HT1080 (cell line): ENCODE results near the gene GRK5. TPM values are rescaled to one million over a fixed set of nuclear protein-coding genes. Genes with fewer than 3 reads are reported as not detected.

Experiments
- DNase-seq: peaks from one replicate; pipeline ENCODE4 v3.0.0-alpha.2; 2015; ENCODE audit warnings: low read depth
- total RNA-seq: library from RNA; depleted of rRNA; stranded (reverse); fragments of >200 nt; shearing (Covaris generic); gene quantifications from 2 replicates; pipeline ENCODE4 v1.2.3, GENCODE V29; 2014

GRK5 gene
- total RNA-seq, 1 experiment from 2014 or later: 11.4 TPM

DNA sequence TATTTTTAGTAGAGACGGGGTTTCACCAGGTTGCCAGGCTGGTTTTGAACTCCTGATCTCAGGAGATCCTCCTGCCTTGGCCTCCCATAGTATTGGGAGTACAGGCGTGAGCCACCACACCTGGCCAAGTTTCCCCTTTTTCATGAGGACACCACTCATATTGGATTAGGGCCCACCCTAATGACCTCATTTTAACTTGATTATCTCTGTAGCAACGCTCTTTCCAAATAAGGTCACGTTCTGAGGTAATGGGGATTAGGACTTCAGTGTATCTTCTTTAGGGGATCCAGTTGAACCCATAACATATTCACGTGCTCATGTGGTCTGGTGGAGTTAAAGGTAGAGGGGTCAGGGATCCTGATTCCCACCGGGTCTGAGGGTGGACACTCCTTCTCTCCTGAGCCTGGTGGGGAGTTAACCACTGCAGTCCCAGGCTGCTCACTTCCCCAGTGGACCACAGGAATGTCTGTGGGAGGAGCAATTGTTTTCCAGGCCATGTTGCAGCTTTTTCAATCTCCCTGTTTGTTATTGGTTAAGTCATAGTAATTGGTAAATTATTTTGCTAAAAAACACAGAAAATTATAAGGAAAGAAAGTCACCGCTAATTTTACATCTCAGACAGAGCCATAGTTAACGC, 130.5 kb downstream of the GRK5 start:
- peak; percentile 79 for DNase-seq

GRCh38 chr10:119339109-119339508, 131.7 kb downstream of the GRK5 start:
- no peak for DNase-seq

DNA sequence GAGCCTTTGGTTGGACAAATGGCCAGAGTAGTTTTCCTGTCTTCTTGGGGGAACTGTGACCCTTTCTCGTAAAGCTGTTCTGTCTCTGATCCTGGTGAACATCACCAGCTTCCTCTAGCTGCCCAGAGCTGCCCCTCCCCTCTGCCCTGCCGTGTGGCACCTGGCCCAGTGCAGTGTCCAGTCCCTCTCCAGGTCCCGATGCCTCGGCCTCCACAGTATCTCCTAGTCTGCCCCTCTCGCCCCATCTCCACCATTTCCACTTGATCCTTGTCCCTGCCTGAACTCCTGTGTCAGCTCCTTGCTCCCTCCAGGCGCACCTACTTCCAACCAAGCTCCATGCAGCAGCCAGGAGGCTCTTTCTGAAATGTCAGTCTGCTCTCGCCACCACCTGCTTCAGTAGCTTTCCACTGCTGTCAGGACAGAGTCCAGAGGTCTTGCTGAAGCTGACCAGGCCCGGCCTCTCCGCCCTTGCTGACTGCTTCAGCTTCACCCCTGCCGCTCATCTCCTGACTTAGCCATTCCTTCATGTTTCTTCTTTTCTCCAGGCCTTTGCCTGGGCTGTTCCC, 133.6 kb downstream of the GRK5 start:
- DNase-seq: no peak

DNA sequence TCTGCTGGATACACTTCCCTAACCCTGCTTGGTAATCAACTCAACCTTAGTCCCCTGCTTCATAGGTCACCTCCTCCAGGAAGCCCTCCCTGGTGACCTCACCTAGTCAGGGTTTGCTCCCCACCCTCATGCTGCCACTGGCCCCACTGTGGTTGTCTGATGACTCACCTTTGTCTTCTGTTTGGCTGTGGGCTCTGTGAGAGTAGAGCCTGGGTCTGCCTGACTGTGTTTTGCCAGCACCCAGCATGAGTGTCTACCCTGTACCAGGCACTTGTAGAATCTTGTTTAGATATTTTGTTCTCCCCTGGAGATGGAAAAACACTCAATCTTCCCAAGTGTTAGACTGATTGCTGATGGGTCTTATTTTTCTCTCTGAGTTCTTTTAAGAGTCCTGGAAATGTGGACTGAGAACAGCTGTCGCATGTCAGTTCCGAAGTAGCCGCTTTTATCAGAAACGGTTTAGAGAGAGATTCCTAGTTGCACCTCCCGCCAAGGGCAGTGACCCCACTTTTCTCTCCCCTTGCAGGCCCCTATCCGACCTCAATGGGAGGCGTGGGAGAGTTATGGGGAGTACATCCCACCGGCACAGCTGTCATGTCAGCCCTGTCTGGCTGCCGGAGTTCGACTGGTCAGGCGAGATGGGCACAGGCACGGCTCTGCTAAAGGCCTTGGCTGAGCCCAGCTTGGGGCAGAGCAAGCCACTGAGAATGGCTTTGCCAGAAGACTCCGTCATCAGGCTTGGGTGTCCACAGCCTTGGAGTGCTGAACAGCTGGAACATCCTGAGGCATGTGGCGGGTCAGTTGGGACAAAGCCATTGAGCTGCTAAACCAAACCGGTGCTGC, 134.3 kb downstream of the GRK5 start:
- peak; percentile 90 for DNase-seq

- no peak for DNase-seq
Observed at GRCh38 chr10:119342335-119342734, 135.0 kb downstream of the GRK5 start.

DNA sequence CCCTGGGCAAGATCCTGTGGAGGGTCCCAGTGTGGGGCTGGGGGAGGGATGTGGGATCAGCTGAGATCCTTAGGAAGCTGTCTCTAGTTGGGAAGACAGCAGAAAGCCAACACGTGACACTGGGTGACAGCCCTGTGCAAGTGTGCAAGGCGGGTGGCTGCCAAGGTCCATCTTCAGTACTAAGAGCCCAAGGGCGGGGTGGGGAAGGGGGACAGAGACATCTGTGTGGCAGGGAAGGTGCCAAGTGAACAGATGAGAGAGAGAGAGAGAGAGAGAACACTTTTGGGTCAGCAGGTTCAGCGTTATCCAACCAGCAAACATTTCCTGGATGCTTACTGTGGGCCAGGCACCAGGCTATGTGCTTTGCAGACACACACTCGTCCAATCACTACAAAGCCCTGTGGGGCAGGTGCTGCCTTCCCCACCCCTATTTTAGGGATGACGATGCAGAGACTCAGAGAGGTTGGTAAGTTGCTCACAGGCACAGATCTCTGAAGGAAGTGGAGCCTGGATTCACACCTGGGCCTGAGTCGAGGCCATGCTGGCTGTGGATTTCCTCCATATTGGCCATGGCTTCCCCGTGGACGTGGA, 135.7 kb downstream of the GRK5 start:
- no peak for DNase-seq

- no peak for DNase-seq
Observed at GRCh38 chr10:119344381-119344780, 137.0 kb downstream of the GRK5 start.

DNA sequence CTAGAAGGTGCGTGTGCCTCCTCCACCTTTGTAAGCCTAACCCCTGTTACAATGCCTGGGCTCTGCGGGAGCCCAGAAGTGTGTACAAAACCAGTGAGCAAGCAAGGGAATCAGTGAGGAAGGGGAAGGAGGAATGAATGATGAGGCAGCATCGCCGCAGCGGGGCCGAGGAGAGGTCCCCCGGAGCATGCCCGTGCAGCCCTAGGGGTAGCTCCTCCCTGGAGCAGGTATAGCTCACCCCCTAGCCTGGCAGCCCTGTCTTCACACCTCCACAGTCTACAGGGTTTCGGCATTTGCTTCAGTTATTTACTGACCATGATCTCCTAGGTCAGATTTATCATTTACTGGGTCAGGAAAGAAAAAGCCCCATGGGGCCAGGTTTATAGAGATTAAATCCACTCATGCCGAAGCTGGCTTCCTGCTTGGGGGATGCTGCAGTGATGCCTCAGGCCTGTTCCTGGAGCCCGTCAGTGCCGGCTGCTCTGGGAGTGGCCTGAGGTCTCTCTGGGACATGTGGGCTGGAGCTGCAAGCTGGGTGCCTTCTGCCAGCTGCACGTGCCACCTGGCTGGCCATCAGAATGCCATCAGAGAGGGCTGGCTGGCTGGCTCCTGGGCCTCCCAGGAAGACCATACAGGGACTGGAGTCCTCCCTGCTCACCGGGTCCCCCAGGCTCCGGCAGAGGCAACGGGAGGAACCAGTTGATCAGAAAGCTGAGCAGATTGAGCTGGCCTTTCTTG, 138.9 kb downstream of the GRK5 start:
- no peak for DNase-seq

DNA sequence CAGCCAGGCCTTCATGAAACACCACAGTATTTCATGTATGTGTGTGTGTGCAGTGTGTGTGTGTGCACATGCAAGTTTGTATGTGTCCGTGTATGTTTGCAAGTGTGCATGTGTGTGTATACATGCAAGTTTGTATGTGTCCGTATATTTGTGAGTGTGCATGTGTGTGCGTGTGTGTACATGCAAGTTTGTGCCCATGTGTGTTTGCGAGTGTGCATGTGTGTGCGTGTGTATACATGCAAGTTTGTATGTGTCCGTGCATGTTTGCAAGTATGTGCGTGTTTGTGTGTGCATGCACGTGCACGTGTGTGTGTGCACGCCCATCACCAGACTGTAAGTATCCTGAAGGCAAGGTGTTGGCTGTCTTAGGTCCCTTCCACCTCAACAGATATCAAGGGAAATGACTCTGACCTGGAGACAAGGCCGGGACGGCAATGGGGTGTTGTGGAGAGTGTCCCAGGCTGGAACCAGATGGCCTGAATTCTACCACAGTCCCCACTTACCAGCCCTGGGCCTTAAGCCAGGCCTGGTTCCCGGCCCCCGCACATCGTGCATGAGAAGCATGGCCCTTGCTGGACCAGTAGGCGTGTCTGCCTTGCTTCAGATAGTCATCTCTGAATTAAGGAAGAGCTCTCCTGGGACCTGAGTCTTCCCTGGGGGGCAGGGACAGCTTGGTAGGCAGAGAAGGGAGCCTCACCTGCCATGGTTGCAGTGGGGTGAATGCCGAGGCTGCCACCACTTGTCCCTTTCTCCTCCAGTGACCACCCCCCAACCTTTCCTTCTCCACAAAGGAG, 140.0 kb downstream of the GRK5 start:
- no peak for DNase-seq

DNA sequence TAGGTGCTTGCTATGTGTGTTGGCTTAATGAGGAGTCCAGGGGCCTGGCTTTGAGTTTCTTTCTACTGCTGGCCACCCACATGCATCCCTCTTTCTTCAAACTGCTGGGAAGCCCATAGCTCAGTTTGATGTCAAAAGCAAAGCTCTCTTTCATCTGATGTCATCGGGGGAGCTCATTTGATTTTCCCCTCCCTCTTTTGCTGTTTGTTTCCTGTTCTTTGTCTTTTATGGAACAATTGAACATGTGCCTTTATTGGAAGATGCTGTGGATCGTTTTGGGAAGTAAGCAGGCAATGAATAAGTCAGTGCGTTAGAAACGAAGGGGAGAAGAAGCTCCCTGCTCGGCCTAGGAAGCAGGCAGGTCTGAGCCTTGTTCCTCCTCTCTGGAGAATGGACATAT, 140.7 kb downstream of the GRK5 start:
- no peak for DNase-seq

- no peak for DNase-seq
Observed at GRCh38 chr10:119348516-119349240, 141.3 kb downstream of the GRK5 start.

- no peak for DNase-seq
Observed at GRCh38 chr10:119349341-119349740, 142.0 kb downstream of the GRK5 start.

DNA sequence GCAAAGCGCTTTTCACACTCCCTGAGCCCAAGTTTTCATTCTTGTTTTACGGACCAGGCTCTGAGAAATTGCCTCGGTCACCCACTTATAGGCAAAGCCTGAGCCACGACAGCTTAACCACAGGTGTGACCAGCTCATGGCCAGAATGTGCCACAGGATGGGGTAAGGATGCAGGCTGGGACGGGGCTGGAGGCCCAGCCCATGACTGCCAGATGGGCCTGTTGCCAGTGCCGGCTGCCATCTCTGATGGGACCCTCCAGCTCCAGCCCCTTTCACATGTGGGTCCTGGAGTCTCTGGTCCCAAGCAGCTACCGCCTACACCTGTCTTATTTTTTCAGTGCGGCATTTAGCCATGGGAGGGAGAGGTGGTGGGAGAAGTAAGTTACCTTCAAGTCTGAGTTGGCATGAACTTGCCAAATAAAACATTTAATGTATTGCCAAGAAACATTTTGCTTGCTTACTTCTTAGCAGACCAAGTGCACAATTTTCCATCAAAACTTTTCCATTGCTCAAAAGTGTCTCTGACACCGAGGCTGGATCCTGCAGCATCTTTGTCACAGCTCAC, 142.6 kb downstream of the GRK5 start:
- no peak for DNase-seq

GRCh38 chr10:119350502-119351097, 143.2 kb downstream of the GRK5 start:
- no peak for DNase-seq

GRCh38 chr10:119351189-119351588, 143.8 kb downstream of the GRK5 start:
- no peak for DNase-seq

- DNase-seq: no peak
Observed at GRCh38 chr10:119352042-119352441, 144.7 kb downstream of the GRK5 start.

GRCh38 chr10:119352807-119353206, 145.4 kb downstream of the GRK5 start:
- no peak for DNase-seq

- DNase-seq: no peak
Observed at GRCh38 chr10:119353421-119353820, 146.1 kb downstream of the GRK5 start.

DNA sequence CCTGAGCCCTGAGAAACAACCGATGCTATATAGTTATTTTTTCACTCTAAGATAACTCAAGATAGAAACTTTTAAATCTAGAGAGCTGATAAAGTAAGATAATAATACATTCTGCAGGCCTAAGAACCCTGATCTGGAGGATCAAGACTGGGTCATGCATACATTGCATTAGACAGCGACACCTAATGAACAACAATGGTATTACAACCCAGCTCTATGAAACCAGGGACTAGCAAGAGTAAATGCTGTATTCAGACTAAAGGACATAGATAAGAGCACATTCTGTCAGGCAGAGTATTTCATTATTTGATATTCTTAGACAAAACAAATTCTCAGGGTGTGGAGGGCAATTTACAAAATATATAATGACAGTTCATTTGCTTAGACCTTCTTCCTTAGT, 148.6 kb downstream of the GRK5 start:
- DNase-seq: peak; percentile 52
